Stimulated activated CD8-positive, alpha-beta memory T cell treated with anti-CD3 and anti-CD28 coated beads, Interleukin-4, amount 100 ng/mL, for 24 hours (primary cell): ENCODE results near the gene KCNH1.
"Not testable (repeated sequence)": the region's sequence is repeated elsewhere in the genome, so short reads cannot be mapped to it uniquely, and the experiment has no call there.

Experiments
- DNase-seq: peaks from one replicate; pipeline ENCODE4 v3.0.0-alpha.2; 2020; ENCODE audit warnings: low read depth

Gene KCNH1

DNA sequence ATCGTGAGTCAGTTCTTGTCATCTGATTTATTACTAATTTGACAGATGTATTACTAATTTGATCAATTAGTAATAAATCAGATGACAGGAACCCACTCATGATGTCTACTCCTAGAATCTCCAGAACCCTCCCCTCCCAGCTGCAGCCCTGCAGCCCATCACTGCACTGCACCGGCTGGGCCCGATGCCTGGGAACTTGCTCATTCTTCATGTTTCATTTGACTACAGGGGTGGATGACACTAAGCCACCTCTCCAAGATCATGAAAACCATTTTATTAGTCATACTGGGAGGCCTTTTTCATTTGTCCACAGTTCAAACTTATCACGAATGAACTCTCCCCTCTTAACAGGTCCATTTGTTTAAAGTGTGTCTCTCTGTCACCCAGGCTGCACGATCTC lies 41.0 kb downstream of the KCNH1 start:
- no peak for DNase-seq

DNA sequence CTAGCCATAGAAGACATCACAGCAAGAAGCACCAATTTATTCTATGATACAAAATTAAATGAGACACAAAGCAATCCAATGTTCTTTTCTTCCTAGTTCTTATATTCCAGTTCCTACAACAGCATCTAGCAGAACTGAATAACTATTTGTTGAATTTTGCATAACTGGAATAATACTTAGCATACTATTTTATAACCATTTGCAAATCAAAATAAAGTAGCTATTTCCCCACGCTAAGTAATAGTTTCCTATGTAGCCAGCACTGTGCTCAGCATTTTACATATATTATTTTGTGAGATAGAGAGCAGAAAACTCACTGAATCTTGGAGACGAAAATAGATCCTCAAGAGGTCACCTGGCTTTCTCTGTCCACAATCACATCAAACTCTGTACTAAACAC lies 42.1 kb downstream of the KCNH1 start:
- DNase-seq = no peak

DNA sequence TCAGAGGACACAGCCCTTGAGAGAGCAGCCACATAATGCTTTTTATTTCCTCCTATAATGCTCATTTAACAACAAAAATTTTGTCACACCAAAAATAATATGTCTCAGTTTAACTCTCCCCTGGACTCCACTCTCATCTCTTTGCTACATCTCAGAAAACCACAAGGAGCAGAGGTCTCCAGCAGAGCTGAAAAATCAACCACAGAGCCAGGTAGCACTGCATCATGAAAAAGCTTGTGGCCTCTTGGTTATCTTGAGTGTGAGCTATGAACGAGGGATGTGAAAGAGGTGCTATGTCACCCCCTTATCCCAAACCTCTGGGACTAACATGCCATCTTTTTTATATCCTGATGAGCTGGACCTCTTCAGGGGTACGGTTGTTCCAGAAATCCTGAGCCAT lies 44.4 kb downstream of the KCNH1 start:
- DNase-seq = no peak

DNA sequence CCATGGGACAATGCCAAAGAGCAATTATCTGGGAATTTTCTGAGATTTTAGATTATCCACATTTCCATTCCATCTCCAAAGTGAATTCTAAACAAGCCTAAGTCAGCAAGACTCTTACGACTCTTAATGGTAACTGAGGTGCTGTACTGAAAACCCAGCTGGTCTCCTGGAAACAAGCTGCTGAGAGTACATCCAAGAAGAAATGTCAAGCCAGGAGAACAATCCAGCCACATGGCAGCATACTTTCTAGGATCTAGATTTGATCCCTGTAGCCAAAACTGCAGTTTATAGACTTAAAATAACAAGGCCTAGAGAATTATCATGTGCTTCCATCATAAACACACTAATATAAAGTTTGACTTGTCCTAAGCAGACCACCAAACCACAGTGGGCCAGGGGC lies 45.8 kb downstream of the KCNH1 start:
- DNase-seq = no peak

DNA sequence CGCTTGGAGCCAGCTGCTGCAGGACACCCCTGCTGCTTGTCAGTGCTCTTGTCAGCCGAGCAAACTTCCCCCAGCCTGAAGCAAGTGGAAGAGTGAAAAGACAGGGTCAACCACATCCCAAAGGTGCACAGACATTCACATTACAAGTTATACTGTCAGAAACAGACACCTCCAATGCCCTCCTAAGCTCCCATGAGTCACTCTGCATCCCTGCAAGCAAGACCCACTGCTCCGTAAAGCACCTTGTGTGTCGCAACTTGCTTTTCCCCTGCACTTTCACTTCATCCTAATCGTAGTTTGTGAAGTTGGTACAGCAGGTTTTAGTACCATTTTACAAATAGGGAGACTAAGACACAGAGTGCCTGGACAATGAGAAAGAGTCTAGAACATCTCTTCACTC lies 51.1 kb downstream of the KCNH1 start:
- no peak for DNase-seq

DNA sequence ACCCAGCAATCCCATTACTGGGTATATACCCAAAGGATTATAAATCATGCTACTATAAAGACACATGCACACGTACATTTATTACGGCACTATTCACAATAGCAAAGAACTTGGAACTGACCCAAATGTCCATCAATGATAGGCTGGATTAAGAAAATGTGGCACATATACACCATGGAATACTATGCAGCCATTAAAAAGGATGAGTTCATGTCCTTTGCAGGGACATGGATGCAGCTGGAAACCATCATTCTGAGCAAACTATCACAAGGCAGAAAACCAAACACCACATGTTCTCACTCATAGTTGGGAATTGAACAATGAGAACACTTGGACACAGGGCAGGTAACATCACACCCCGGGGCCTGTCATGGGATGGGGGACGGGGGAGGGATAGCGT lies 52.5 kb downstream of the KCNH1 start:
- not testable (repeated sequence) for DNase-seq

DNA sequence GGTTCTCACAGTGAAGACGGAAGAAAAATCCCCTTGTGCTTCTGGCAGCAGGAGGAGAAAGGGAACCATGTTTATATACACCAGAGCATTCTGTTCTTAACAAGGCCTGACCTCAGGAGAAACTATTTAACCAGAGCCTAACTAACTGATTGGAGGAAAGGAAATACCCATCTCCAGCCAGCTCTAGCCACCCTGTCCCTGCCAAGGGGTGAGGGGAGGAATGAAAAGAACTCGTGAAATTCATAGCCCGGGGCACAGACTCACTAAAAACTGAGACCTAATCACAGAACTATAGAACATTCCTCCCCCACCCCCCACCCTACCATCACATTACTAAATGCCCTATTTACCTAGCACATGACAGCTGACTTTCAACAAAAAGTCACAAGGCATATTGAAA lies 65.0 kb downstream of the KCNH1 start:
- DNase-seq = no peak

DNA sequence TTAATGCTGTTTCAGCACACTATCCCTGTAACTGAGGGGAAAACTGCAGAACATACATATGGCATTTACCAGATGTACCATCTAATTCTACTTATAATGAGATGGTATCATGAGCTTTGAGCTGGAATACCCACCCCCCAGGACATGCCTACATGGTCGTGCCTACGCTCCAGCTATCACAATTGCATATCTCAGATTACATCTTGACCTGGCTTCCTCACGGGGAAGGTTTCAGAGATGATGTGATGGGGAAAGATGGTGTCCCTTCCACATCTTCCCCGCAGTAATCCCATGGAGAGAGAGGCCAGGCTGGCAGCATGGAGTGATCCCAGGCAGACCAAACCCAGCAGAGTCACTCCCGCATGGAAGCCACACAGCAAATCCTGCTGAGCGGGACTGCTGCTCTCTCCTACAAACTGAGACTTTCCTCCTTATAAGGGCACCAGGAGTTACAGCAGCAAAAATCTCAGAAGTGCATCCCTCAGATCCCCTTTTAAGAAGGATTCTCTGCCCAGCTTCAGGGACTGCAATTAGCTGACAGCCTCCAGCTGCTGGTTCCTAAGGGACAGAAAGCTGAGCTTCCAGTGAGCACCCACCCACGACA lies 67.1 kb downstream of the KCNH1 start:
- DNase-seq = no peak

DNA sequence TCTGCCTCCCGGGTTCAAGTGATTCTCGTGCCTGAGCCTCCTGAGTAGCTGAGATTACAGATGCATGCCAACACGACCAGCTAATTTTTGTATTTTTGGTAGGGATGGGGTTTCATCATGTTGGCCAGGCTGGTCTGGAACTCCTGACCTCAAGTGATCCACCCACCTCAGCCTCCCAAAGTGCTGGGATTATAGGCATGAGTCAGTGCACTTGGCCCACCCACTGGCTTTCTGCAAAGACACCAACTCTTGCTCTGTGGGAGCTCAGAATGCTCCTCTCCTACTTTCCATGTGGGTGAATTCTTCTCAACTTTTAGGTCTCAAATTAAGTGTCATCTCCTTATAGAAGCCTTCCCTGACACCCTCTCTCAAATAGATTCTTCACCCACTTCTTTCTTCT lies 92.1 kb downstream of the KCNH1 start:
- DNase-seq = not testable (repeated sequence)

DNA sequence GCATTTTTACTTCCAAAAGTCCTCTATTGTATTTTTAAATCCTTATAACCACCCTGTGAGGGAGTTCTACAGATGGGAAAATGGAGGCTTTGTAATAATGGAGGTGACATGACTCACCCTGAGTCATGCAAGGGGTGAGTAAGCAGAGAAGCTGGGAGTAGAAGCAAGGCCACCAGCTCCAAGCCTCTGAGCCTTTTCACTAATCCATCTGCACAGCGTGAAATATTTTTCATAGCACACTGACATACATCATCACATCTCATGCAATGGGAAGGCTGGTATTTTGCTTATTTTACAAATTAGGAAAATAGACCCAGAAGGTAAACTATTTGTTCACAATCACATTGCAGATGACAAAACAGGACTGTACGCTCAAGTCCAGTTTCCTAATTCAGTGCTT lies 96.9 kb downstream of the KCNH1 start:
- DNase-seq = no peak

DNA sequence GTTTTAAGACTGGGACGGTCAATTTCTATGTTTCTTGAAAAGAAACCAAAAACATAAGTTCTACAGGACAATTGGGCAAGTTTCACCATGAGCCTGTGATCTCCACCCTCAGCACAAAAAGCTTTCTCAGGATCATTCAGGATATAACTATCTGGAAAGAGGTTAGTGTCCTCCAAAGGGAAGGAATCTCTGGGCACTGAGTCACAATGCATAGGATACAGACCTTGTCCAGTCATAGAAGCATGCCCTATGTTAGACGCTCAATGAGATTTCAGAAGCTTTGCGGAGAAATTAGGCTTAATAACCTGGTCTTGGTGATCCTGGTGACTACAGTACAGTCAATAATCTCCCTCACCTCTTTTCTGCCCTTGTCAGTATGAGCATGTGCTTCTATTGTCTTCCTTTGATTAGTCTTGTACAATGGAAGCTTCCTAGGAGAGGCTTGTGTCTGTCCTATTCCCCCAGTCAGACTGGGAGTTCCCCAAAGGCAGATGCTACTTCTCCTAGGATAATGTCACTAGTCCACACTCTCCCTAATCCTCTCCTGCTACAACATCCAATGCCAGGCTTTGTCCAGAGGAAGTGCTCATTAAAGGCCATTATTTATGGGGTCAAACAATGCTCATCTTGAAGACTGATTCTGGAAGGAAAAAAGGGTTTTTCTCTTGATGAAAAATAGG lies 97.4 kb downstream of the KCNH1 start:
- DNase-seq = no peak

DNA sequence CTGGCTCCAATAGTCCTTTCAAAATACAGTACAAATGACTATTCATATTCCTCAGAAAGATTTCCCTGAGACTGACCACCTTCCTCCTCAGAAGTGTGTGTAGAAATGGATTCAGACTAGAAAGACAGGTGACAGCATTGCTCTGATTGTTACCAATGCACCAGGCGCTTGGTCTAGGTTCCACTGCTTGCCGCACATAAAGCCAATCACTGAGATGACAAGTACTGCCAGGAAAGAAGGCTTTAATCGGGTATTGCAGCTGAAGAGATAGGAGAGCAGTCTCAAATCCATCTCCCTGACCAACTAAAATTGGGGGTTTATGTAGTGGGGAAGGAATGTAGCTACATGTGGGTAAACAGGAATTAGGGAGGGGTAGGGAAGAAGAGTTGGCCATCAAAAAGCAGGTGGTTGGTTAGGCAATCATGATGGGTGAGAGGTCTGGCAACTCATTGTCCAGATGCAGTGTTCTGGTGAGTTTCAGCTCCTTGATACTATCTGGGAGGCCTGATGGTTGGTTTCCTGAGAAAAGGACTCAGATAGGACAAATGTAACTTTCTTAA lies 98.0 kb downstream of the KCNH1 start:
- DNase-seq = no peak

DNA sequence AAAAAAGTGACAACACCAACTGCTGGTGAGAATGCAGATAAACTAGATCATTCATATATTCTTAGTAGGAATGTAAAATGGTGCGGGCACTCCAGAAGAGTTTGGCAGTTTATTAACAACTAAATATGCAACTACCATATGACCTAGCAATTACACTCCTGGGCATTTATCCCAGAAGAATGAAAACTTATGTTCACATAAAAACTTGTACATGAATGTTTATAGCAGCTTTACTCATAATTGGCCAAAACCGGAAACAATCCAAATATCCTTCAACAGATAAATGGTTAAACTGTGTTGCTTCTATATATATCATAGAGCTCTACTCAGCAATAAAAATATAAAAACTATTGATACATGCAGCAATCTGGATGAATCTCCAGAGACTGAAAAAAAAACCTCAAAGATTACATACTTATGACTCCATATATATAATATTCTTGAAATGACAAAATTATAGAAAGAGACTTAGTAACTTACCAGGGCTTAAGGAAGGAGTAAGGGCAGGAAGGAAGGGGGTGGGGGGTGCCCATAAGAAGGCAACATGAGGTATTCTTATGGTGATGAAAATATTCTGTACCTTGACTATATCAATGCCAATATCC lies 99.9 kb downstream of the KCNH1 start:
- DNase-seq = no peak

DNA sequence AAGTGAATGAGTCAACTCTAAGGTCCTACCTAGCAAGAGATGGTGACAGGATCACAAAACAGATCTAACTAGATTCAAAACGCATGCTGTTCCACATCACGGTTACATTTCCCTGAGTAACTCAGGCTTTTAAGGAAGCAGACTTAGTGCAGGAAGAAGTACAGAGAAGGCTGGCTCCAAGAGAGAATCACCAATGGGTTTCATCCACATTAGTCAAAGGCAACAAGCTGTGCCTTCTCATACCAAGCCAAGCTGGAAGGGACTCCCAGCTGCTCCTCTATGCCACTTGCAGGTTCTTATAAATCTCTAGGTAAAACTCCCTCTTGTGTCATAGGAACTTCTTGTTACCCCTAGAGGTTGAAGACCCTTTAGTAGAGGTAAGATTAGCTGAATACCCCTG lies 109.0 kb downstream of the KCNH1 start:
- no peak for DNase-seq

DNA sequence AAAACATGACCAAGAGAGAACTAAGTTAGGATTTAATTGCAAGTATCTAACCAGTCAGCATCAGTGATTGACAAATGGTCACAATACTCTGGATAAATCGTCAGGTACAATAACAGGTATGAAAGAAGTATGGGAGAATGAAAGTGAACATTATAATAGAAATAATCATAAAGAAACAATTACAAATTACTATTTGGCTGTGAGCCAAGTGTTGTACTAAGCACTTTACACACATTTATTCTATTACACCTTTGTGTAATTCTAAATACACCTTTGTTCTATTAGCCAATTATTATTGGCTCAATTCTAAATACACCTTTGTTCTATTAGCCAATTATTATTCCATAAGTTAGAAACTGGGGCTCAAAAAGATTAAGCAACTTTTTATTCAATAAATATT lies 114.7 kb downstream of the KCNH1 start:
- no peak for DNase-seq

DNA sequence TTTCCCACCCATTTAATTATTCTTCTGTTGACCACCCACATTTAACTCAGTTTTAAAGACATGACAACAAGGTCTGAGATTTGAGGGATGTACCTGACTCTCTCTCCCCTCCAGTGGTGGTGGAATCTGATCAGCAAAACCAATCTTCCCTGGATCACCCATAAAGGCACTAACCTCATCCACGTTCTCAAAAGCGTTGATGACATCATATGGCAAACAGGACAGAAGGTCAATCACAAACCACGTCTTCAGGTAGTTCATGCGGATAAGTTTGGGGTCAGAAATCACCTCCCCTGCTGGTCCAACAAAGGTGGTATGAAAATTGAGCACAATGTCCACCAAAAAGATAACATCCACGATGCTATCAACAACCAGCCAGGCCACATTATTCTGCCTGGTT lies 115.3 kb downstream of the KCNH1 start:
- no peak for DNase-seq

DNA sequence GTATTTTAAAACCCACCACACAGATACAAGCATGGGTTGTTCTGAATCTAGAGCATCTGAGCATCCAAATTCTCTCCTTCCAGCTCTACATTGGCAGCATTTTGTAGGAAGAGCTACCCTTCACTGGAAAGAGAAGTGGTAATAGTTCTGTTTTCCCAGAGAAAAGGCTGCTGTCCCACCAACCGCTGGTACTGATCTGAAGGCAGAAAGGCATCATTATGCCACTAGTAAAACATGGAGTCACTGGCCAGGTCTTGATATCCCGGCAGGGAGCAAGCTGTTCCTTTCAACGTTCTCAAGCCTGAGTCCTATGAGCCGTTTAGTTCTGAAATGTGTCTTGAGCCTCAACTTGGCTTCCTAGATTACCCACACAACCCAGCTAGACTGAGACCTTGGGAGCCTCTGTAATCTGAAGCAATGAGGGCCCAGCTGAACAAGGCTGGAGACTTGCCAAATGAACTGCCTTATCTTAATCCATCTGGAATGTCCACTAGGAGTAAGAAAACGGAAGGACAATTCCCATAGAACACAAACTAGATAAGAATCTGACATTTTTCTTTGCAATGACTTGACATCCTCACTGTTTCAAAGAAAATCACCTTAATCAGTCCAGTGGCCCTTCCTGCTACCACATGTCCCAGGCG lies 116.8 kb downstream of the KCNH1 start:
- no peak for DNase-seq

DNA sequence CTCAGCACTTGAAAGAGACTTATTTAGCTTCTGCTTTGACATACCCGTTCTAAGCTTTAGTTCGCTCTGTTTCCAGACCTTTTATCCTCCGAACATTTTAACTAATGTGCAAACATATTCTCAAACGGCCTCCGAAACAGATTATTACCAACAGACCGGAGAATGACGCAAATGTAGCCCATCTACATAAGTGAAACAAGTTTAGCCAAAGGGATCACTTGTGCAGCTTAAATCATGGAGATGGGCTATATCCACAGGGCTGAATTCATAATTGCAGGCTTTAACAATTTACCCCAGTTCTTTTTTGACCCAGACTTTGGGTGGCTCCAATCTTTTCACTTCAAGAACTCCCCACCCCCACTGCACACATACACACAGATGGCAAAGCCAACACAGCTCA lies 119.7 kb downstream of the KCNH1 start:
- DNase-seq = no peak

DNA sequence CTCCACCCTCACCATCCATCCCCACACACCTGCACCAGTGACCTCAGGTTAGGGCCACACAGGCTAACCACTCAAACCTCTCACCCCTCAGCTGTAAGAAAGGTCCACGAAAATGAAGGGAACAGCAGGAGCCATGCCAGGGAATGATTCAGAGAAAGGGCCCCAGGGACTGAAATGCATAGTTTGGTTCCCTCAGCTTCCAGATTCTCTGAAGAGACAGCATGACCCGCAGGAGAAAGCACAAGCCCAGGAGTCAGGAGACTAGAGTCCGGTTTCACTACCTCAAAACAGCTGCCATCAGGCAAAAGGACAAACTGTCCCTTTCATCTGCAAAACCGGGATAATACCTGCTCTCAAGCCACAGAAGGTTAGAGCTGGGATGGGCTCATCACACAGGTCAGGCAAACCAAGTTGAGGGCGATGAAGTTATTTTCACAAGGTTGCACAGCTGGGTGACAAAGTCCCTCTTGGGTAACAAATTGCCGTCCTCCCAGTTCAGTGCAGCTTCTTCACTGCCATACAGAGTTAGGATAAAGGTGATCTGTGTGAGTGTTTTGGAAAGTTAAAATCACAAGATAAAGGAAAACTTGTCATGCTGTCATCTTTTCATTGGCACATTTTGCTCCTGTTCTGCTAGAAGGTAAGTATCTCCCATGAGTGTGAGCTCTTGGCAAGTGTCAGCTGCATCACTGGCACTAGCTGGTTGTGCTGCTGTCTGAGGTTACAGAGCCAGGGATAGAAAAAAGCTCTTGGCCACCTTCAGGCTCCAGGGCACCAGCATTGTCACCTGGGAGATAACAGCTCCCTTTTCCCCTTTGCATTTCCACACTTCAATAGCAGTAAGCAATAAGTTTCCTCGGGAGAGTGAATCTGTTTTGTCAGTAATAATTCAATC lies 120.4 kb downstream of the KCNH1 start:
- no peak for DNase-seq

DNA sequence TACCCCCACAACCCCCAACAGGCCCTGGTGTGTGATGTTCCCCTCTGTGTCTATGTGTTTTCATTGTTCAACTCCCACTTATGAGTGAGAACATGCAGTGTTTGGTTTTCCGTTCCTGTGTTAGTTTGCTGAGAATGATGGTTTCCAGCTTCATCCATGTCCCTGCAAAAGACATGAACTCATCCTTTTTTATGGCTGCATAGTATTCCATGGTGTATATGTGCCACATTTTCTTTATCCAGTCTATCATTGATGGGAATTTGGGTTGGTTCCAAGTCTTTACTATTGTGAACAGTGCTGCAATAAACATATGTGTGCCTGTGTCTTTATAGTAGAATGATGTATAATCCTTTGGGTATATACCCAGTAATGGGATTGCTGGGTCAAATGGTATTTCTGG lies 122.8 kb downstream of the KCNH1 start:
- DNase-seq = not testable (repeated sequence)

DNA sequence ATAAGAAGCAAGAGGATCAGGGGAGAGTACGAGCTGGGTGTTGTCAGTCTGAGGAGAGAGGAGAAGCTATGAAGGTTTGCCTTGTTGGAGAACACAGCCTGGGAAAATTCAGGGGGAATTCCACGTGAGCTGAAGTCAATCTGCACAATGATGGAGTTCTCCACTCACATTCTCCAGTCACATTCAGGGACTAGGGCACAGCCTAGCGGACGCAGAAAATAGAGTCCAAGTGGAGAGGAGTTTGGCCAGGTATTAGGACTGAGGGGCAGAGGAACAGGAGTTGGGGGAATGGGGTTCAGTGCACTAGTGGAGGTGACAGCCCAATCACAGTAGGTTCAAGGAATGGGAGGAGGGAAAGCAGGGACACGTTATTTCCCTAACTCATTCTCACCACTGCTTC lies 124.0 kb downstream of the KCNH1 start:
- no peak for DNase-seq

DNA sequence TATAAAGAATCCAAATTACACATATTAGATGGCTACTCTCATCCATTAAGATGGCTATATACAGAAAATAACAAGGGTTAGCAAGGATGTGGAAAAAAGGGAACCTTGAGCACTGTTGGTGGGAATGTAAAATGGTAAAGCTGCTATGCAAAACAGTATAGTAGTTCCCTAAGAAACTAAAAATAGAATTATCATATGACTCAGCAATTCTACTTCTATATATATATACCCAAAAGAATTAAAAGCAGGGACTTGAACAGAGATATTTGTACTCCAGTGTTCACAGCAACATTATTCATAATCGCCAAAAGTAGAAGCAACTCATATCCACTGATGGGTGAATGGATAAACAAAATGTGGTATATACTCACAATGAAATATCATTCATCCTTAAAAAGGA lies 126.1 kb downstream of the KCNH1 start:
- no peak for DNase-seq
